Activated T-helper 9 cell treated with anti-CD3 and anti-CD28 coated beads, Interleukin-2, amount 50 U/mL, for 16 hours (primary cell): ENCODE measurements around the gene SWI5.

ENCODE experiments used
- DNase-seq: peaks from one replicate; pipeline ENCODE4 v3.0.0-alpha.2; 2020; ENCODE audit warnings: low read depth

Gene SWI5

DNA sequence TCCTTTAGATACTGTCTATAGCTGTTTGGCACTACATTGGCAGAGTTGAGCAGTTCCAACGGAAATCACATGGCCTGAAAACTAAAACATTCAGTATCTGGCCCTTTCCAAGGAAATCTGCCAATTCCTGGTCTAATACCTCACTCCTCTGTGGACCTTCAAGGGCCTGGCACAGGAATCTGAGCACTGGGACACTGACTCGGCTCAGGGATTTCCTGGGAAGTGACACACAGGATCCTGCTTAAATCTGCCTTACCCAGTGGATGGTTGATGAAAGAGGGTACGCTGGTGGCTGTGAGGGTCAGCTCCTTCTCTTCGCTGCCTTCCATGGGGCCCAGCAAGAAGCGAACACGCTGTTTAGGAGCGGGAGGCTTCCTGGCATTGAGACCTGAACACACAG is 45.3 kb downstream of the SWI5 start:
- no peak for DNase-seq

DNA sequence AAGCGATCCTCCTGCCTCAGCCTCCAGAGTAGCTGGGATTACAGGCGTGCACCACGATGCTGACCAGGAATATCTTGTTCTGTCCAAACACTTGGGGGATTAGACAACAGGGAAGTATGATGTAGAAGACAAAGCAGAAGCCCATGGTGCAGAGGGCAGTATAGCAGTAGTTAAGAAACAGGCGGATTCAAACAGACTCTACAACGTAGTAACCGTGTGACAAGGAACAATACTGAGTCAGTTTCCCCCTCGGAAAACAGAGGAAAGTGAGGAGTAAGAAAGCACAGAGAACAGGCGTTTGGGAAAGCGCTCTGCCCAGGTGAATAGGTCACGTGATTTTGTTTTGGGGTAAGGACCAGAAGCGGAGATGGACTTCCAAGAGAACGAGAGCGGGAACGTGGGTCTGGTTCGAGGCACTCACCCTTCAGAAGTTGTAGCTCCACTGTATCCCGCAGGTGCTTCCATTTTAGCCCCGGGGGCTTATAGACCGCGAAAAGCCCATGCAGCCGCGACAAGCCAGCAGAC is 45.9 kb downstream of the SWI5 start:
- DNase-seq = no peak

DNA sequence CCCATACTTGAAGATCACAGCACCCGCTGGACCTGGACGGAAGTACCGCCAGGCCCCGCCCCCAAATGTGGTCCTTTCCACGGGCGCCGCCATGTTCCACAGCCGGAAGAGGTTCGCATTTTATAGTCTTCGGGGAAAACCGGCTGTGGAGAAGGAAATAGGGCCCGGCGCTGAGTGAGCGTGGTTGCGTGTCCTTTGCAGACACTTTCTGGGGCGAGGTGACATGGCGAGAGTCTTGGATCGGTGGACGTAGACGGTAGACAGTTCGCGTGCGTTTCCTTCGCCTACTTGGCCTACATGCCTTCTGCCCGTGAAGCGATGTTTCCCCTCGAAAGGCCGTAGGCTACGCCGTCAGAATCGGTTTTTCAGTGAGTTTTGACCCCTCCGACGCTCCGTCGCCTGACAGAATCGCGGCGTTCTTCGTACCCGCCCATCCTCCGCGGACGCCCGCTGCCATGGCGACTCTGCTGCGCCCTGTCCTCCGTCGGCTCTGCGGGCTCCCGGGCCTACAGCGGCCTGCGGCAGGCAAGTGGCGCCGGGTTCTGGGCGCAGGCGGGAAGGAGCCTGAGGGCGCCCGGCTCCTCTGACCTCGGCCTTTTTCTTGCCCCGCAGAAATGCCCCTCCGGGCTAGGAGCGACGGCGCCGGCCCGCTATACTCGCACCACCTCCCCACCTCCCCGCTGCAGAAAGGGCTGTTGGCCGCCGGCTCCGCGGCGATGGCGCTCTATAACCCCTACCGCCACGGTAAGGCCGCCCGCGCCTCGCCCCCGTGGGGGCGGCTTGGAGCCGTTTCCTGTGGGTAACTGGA is 46.5 kb downstream of the SWI5 start, which contains the start of the genes COQ4 and TRUB2:
Gene COQ4, plus strand, starts transcription at position 436 of the 808 bp plus-strand sequence. Its CDS starts 20 bp downstream, at position 456.
Gene TRUB2, minus strand, starts transcription at position 44 of the 808 bp plus-strand sequence. Its CDS starts 39 bp downstream, at position 5.
- peak; percentile 88 for DNase-seq

DNA sequence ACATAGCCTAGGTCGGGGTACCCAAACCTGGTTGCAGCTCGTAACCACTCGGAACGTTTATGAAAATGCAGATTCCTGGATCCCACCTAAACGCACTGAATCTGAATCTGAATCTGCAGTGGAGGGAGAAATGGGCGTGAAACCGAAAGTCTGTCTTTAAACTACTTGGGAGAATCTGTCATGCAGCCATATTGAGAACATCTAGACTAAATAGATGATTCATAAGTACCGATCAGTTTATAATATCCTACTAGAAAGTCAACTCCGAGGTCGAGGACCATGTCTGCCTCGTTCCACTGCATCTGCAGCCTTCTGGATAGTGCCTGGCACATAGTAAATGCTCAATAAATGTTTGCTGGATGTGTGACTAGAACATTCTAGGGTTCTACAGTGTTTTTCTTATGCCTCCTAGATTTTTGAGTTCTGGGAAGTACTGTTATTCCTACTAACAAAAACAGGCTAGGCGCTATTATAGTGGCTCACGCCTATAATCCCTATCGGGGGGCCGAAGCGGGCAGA is 47.2 kb downstream of the SWI5 start:
- no peak for DNase-seq

DNA sequence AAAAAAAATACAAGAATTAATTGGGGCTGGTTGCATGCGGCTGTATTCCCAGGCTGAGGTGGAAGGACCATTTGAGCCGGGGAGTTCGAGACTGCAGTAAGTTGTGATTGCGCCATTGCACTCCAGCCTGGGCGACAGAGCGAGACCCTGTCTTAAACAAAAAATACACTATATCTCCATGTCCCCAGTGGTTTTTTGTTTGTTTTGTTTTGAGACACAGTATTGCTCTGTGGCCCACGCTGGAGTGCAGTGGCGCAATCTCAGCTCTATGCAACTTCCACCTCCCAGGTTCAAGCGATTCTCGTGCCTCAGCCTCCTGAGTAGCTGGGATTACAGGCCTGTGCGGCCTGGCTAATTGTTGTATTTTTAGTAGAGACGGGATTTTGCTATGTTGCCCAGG is 47.7 kb downstream of the SWI5 start:
- no peak for DNase-seq

DNA sequence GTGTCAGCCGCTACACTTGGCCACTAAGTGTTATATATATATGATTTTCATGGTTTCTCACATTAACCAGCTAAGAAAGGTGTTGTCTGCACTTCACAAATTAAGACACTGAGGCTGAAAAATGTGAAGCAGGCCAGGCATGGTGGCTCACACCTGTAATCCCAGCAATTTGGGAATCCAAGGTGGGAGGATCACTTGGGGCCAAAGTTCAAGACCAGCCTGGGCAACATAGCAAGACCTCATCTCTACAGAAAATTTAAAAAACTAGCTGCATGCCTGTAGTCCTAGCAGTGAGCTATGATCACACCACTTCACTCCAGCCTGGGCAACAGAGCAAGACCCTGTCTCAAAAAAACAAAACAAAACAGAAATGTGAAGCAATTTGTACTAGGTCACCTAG is 48.3 kb downstream of the SWI5 start:
- no peak for DNase-seq

DNA sequence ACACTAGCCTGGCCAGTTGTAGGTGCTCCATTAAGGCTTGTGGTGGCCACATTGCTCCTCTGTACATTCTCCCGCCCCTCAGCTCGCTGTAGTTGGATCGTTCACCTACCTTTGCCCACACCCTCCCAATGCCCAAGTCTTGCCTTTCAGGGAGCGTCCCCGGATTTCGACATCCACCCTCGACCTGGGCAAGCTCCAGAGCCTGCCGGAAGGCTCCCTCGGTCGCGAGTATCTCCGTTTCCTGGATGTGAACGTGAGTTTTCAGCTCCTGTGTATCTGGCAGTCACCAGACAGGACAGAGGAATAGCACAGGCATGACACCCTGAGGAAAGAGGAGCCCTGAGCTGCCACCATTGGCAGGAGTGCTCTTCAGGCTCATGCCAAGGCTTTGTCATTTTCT is 49.6 kb downstream of the SWI5 start:
- no peak for DNase-seq

DNA sequence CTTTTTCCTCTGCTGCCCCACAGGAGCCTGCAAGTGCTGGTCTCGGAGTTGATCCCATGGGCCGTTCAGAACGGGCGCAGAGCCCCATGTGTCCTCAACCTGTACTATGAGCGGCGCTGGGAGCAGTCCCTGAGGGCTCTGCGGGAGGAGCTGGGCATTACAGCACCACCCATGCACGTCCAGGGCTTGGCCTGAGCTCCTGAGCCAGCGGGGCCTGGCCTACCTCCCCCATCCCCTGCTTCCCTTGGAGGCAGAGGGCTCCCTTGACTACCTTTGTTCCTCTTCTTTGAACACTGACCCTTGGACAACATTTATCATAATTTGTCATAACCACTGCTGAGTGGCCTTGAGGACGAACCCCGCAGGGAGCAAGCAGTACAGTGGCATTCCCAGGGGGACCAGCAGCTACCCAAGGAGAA is 57.4 kb downstream of the SWI5 start:
- DNase-seq = no peak

DNA sequence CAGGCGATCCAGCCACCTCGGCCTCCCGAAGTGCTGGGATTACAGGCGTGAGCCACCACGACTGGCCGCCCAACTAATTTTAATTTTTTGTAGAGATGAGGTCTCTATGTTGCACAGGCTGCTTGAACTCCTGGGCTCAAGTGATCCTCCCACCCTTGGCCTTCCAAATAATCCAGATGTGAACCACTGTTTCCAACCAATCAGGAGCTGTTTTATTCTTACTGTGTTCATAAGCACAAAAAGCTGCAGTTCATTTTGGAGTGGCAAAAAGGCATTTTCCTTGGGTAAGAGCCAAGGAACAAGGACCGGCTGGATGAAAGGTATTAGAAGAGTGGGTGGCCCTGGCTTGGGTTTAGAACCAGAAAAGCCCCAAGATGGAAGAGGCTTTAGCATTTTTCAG is 59.1 kb downstream of the SWI5 start:
- DNase-seq = no peak

DNA sequence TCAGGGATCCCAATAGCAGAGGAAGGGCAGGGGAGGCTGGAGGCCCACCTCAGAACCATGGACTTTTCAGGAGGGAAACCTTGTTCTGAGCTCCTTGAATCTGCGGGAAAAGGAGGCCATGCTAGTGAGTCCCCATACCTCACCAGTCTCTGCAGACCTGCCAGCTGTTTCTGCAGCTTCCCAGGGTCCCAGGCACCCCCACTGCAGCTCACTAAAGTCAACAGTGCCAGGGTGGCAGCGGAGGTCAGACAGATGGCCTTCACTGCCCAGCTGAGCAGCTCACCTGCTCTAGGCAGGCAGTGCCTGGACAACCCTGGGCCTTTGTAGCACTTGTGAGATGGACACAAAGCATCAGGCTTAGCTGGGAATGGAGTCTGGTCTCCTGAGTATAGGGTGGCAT is 59.8 kb downstream of the SWI5 start:
- no peak for DNase-seq

DNA sequence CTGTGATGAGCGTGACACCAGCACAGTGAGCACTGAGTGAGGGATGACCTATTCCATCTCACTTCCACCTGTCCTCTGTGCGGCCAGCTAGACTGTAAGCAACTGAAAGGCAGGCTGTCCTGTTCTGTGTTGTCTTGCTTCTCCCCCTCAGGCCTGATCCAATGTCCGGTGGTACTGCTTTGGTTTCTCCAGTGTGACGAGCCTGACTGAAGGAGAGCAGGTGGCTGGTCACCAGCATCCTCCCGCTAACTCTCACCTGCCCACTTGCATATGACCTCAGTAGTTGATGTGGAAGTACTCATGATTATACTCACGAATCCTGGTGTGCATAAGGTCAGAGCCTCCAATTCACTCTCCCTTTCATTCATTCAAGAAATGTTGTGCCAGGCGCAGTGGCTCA is 61.9 kb downstream of the SWI5 start:
- DNase-seq = no peak
